ENCODE measurements around the gene CLTB.

CLTB gene

GRCh38 chr5:176384366-176384930 lies 31.9 kb downstream of the CLTB start:
- no peak for TF ChIP-seq CTCF (conservative IDR thresholded peaks at IDR 0.05)
- no peak overlapping the region for H3K27ac ChIP-seq

- H3K27ac ChIP-seq = no peak overlapping the region
- TF ChIP-seq CTCF (conservative IDR thresholded peaks at IDR 0.05) = no peak
Measured at GRCh38 chr5:176383961-176384360, 32.4 kb downstream of the CLTB start.

GRCh38 chr5:176383248-176383905 lies 33.0 kb downstream of the CLTB start:
- no peak overlapping the region for H3K27ac ChIP-seq
- no peak for TF ChIP-seq CTCF (conservative IDR thresholded peaks at IDR 0.05)

GRCh38 chr5:176382721-176383120 lies 33.6 kb downstream of the CLTB start:
- no peak for TF ChIP-seq CTCF (conservative IDR thresholded peaks at IDR 0.05)

GRCh38 chr5:176381979-176382378 lies 34.4 kb downstream of the CLTB start:
- no peak for TF ChIP-seq CTCF (conservative IDR thresholded peaks at IDR 0.05)
- no peak overlapping the region for H3K27ac ChIP-seq

More at GRCh38 chr5:176382721-176383120, 33.6 kb downstream of the CLTB start:
- no peak overlapping the region for H3K27ac ChIP-seq

- no peak for TF ChIP-seq CTCF (conservative IDR thresholded peaks at IDR 0.05)
- no peak overlapping the region for H3K27ac ChIP-seq
Measured at GRCh38 chr5:176381423-176381822, 34.9 kb downstream of the CLTB start.

GRCh38 chr5:176379881-176380280 lies 36.5 kb downstream of the CLTB start:
- H3K27ac ChIP-seq = no peak overlapping the region
- TF ChIP-seq CTCF (conservative IDR thresholded peaks at IDR 0.05) = no peak
